K562 (cell line): ENCODE measurements around the gene CTNNA3. TPM values are rescaled to one million over a fixed set of nuclear protein-coding genes. Genes with fewer than 3 reads are reported as not detected.

Experiments used
- ATAC-seq: fragments of 200-7000 bp; cut with Tn5 transposase; 3 replicates; pipeline ENCODE4 v1.9.1; 2020; ENCODE audit warnings: moderate library complexity
- BruUV-seq: library from RNA; stranded (reverse); fragments of 400-500 nt; replicated peaks from 2 replicates; lab custom pipeline; 2021; lab: Mats Ljungman, UMichigan
- CTCF ChIA-PET: fragments of 300-600 bp; formaldehyde crosslinking; extraction: SDS; loops from one replicate; lab custom pipeline; 2021; ENCODE audit warnings: low intra/inter-chr PET ratio; lab: Yijun Ruan, JAX
- POLR2A ChIA-PET: fragments of 300-600, 350-650 bp; sonication (Branson Sonifier 250); formaldehyde crosslinking; extraction: SDS; loops from one replicate; lab custom pipeline; 2021; ENCODE audit warnings: antibody characterized with exemption, inconsistent platforms; lab: Yijun Ruan, JAX
- DNase-seq, 4 experiments: peaks; one replicate each; pipeline versions ENCODE4 v3.0.0 to v3.0.0-alpha.2; 2011 to 2018; ENCODE audit warnings: low spot score in 3 of 4, mixed read lengths in 3 of 4; ENCODE audit errors: extremely low read depth in 1 of 4
- FAIRE-seq: peaks from 2 replicates; lab custom pipeline; 2011; peaks lifted over from hg19 to GRCh38; lab: Jason Lieb, UNC
- H2AFZ ChIP-seq: 2 replicates; pipeline ENCODE4 v1.6.0; 2011; ENCODE audit warnings: low read depth, low read length, control low read depth, inconsistent platforms
- H3K27ac ChIP-seq: fragments of 200-600 bp; 3 replicates; pipeline ENCODE4 v1.8.0; 2011; ENCODE audit warnings: low read depth, mild to moderate bottlenecking, control low read depth, inconsistent platforms, low read length, moderate library complexity, mixed read lengths; ENCODE audit errors: extremely low read depth
- H3K27me3 ChIP-seq, 2 experiments: fragments of 300-600 bp in 1 of 2; 2 replicates in 1 of 2; 3 replicates in 1 of 2; pipeline versions ENCODE4 v1.6.0 to v1.8.0; 2011; ENCODE audit warnings: inconsistent platforms in 2 of 2, low read length in 2 of 2, mild to moderate bottlenecking in 1 of 2, mixed read lengths in 1 of 2, moderate library complexity in 1 of 2; ENCODE audit not compliant: control insufficient read depth in 2 of 2, insufficient read depth in 2 of 2
- H3K36me3 ChIP-seq: fragments of 300-600 bp; 3 replicates; pipeline ENCODE4 v1.8.0; 2011; ENCODE audit warnings: mild to moderate bottlenecking, low read length, inconsistent platforms; ENCODE audit not compliant: control insufficient read depth, insufficient read depth
- H3K4me1 ChIP-seq, 2 experiments: fragments of 200-600 bp in 1 of 2; replicated peaks in 1 of 2; 2 replicates in 1 of 2; 3 replicates in 1 of 2; pipeline versions ENCODE4 v1.5.1 to v1.8.0; 2011; ENCODE audit warnings: inconsistent platforms in 2 of 2, low read length in 2 of 2, mild to moderate bottlenecking in 1 of 2, mixed read lengths in 1 of 2, moderate library complexity in 1 of 2; ENCODE audit not compliant: control insufficient read depth in 2 of 2, insufficient read depth in 2 of 2
- H3K4me2 ChIP-seq: 2 replicates; pipeline ENCODE4 v1.6.1; 2011; ENCODE audit warnings: low read length, control low read depth, inconsistent platforms, mixed read lengths; ENCODE audit not compliant: insufficient read depth
- H3K4me3 ChIP-seq: fragments of 200-600 bp; sonication (generic), shearing (Covaris generic); 2 replicates; pipeline ENCODE4 v1.5.1; 2016; ENCODE audit warnings: control low read depth, inconsistent platforms
- H3K79me2 ChIP-seq: fragments of 200-600 bp; 3 replicates; pipeline ENCODE4 v1.8.0; 2011; ENCODE audit warnings: low read length, inconsistent platforms; ENCODE audit not compliant: control insufficient read depth, insufficient read depth
- H3K9ac ChIP-seq, 2 experiments: 2 replicates each; pipeline versions ENCODE4 v1.6.0 to v1.6.1; 2011; ENCODE audit warnings: low read depth in 2 of 2, low read length in 2 of 2, control low read depth in 1 of 2, inconsistent platforms in 1 of 2, mild to moderate bottlenecking in 1 of 2, mixed read lengths in 1 of 2; ENCODE audit not compliant: insufficient read depth in 1 of 2
- H3K9me1 ChIP-seq: one replicate; pipeline ENCODE4 v1.6.0; 2011; ENCODE audit warnings: inconsistent platforms, mild to moderate bottlenecking, low read length, moderate library complexity; ENCODE audit not compliant: control insufficient read depth, insufficient read depth
- H3K9me3 ChIP-seq: replicated peaks from 2 replicates; pipeline ENCODE4 v1.5.1; 2011; ENCODE audit warnings: low read depth, low read length, inconsistent platforms; ENCODE audit not compliant: control insufficient read depth, insufficient read depth
- H4K20me1 ChIP-seq: replicated peaks from 2 replicates; pipeline ENCODE4 v1.6.1; 2011; ENCODE audit warnings: low read length, inconsistent platforms, mixed read lengths; ENCODE audit not compliant: control insufficient read depth, insufficient read depth
- DIDO1 ChIP-seq: fragments of 450-650 bp; IDR thresholded peaks from 2 replicates; pipeline ENCODE4 v1.6.1; 2016; ENCODE audit warnings: low read depth, missing biosample characterization, missing genetic modification characterization
- FOXJ2 ChIP-seq: fragments of 200-800 bp; sonication (Bioruptor generic); IDR thresholded peaks from 2 replicates; pipeline ENCODE4 v1.6.1; 2016; ENCODE audit warnings: missing genetic modification characterization, missing compliant biosample characterization
- HLTF ChIP-seq: fragments of 450-650 bp; IDR thresholded peaks from 2 replicates; pipeline ENCODE4 v1.6.1; 2016
- IRF2 ChIP-seq: sonication (generic); formaldehyde crosslinking; IDR thresholded peaks from 2 replicates; pipeline ENCODE4 v1.8.1; 2022; ENCODE audit warnings: mild to moderate bottlenecking, missing genetic modification reagents
- MCM2 ChIP-seq: fragments of 450-650 bp; IDR thresholded peaks from 2 replicates; pipeline ENCODE4 v1.6.1; 2017; ENCODE audit warnings: low read depth, mild to moderate bottlenecking
- MTA2 ChIP-seq: fragments of 450-650 bp; IDR thresholded peaks from 2 replicates; pipeline ENCODE4 v1.6.1; 2016; ENCODE audit warnings: low read depth
- NFATC3 ChIP-seq: fragments of 450-650 bp; IDR thresholded peaks from 2 replicates; pipeline ENCODE4 v1.6.1; 2017; ENCODE audit warnings: mild to moderate bottlenecking
- NFRKB ChIP-seq: fragments of 450-650 bp; IDR thresholded peaks from 2 replicates; pipeline ENCODE4 v1.6.1; 2016; ENCODE audit warnings: low read depth
- SMC3 ChIP-seq: conservative IDR thresholded peaks from 2 replicates; pipeline ENCODE4 v1.6.1; 2011; ENCODE audit warnings: low read depth, low read length, improper control_type of control experiment; ENCODE audit not compliant: insufficient read depth
- ZMIZ1 ChIP-seq, 2 experiments: fragments of 150-350 bp in 1 of 2; IDR thresholded peaks; 2 replicates each; pipeline ENCODE4 v1.6.1; 2012 to 2016; ENCODE audit warnings: low read depth in 2 of 2, low read length in 2 of 2, mild to moderate bottlenecking in 1 of 2, moderate library complexity in 1 of 2
- ZNF124 ChIP-seq: sonication (generic); formaldehyde crosslinking; IDR thresholded peaks from 2 replicates; pipeline ENCODE4 v1.8.1; 2022; ENCODE audit warnings: missing genetic modification reagents
- ZNF253 ChIP-seq: fragments of 250-450 bp; sonication (Bioruptor Pico); conservative IDR thresholded peaks from 2 replicates; pipeline ENCODE4 v1.6.1; 2021; ENCODE audit warnings: mild to moderate bottlenecking
- ZNF3 ChIP-seq: fragments of 250-450 bp; sonication (Bioruptor Pico); IDR thresholded peaks from 2 replicates; pipeline ENCODE4 v1.5.0; 2021; ENCODE audit warnings: mild to moderate bottlenecking, moderate library complexity
- ZNF324 ChIP-seq: fragments of 250-450 bp; sonication (Bioruptor Pico); IDR thresholded peaks from 2 replicates; pipeline ENCODE4 v1.4.0; 2020; ENCODE audit warnings: mild to moderate bottlenecking
- ZNF354B ChIP-seq: fragments of 250-450 bp; sonication (Bioruptor Pico); IDR thresholded peaks from 2 replicates; pipeline ENCODE4 v1.4.0; 2020
- WGBS: fragments of 100-300 bp; shearing (Covaris generic); methylation state at CpG from one replicate; pipeline ENCODE4 v1.1.6; 2016; ENCODE audit warnings: low coverage, mixed read lengths; ENCODE audit not compliant: insufficient coverage; ENCODE audit errors: missing lambda C conversion rate; 5-methylcytosine and 5-hydroxymethylcytosine counted together
- in situ Hi-C: fragments of 300-500 bp; cut with MboI; formaldehyde crosslinking; loops from 4 replicates; pipeline ENCODE4 v1.15.0; 2018; ENCODE audit warnings: inconsistent platforms, mixed read lengths
- intact Hi-C: fragments of 100-400 bp; cut with micrococcal nuclease; formaldehyde crosslinking; loops from 2 replicates; pipeline ENCODE4 v1.14.2; 2022
- polyA plus RNA-seq, 8 experiments: library from polyadenylated mRNA; depleted of rRNA in 4 of 8; stranded (reverse) in 5 of 8; unstranded in 3 of 8; fragments of >200 nt; fragmentation: Nextera tagmentation in 2 of 8; fragmentation: Illumina TruSeq in 1 of 8; extraction: Ambion mirVana in 2 of 8; extraction: Trizol in 1 of 8; gene quantifications; 2 replicates each; pipeline versions ENCODE4 v1.2.1 to v1.2.3, GENCODE V29; 2011 to 2014; ENCODE audit warnings: inconsistent platforms in 1 of 8, missing spikeins in 1 of 8
- total RNA-seq, 7 experiments: library from RNA; depleted of rRNA in 6 of 7; stranded (reverse); fragments of >200 nt in 6 of 7; fragmentation: Illumina TruSeq in 2 of 7; extraction: Trizol in 2 of 7; gene quantifications; 2 replicates each; pipeline versions ENCODE4 v1.2.1 to v1.2.3, GENCODE V29; 2011 to 2021; ENCODE audit warnings: low replicate concordance in 1 of 7
- TF ChIP-seq, protein P1 (sequence below): IDR thresholded peaks from 2 replicates; pipeline ENCODE4 v1.6.1; 2012; ENCODE audit warnings: low read depth, low read length, improper control_type of control experiment, borderline replicate concordance

Gene CTNNA3
- total and polyA plus RNA-seq, 9 of the 15 experiments (the other 6 are each of a cell fraction or from before 2014, with no cell fraction given), result 0.04 TPM; not detected in 8

GRCh38 chr10:66746711-66747110 lies 949.3 kb downstream of the CTNNA3 start:
- in situ Hi-C loops (no loop called here), intact Hi-C loops (no loop called here)
- no peaks in the 10 kb centered on the region for H3K27me3 ChIP-seq
- H3K4me1 ChIP-seq, result no peaks in the 10 kb centered on the region
- DNase-seq, result no peak
- H3K9ac ChIP-seq, result no peak overlapping the region
- no peak for TF ChIP-seq MCM2
- no peak for TF ChIP-seq IRF2 (CRISPR knock-in tag)
- TF ChIP-seq NFATC3, result no peak
- TF ChIP-seq ZNF354B, result no peak
- no peak for TF ChIP-seq MTA2
- TF ChIP-seq HLTF, result no peak
- TF ChIP-seq FOXJ2 (tag), result no peak
- TF ChIP-seq ZNF124, result no peak
- no peak for TF ChIP-seq NFRKB
- 0% methylated on average over 2 of the region's 2 CpGs for WGBS
- no TSS peak for BruUV-seq
- H2AFZ ChIP-seq, result no peak overlapping the region
- H3K79me2 ChIP-seq, result no peaks in the 10 kb centered on the region
- no peak overlapping the region for H3K4me2 ChIP-seq
- H3K4me3 ChIP-seq, result no peak overlapping the region
- no peak for ATAC-seq
- H3K9me1 ChIP-seq, result no peaks in the 10 kb centered on the region
- no peaks in the 10 kb centered on the region for H3K36me3 ChIP-seq
- no peaks in the 10 kb centered on the region for H4K20me1 ChIP-seq
- CTCF ChIA-PET, result no interaction called here
- no peak for FAIRE-seq
- POLR2A ChIA-PET, result no interaction called here
- no peaks in the 10 kb centered on the region; the same call in 1 of the 2 replicates for H3K9me3 ChIP-seq
- H3K27ac ChIP-seq, result no peak overlapping the region

GRCh38 chr10:66746246-66746645 lies 949.7 kb downstream of the CTNNA3 start:
- no peaks in the 10 kb centered on the region; the same call in 1 of the 2 replicates for H3K9me3 ChIP-seq
- no peaks in the 10 kb centered on the region for H3K4me1 ChIP-seq
- intact Hi-C loops (no loop called here), in situ Hi-C loops (no loop called here)
- no peak overlapping the region for H3K9ac ChIP-seq
- no TSS peak for BruUV-seq
- no peak overlapping the region for H3K27ac ChIP-seq
- no peaks in the 10 kb centered on the region for H3K27me3 ChIP-seq
- no peaks in the 10 kb centered on the region for H3K36me3 ChIP-seq
- no peak for FAIRE-seq
- no peaks in the 10 kb centered on the region for H3K9me1 ChIP-seq
- no peak overlapping the region for H3K4me3 ChIP-seq
- POLR2A ChIA-PET, result no interaction called here
- no peak for ATAC-seq
- H4K20me1 ChIP-seq, result no peaks in the 10 kb centered on the region
- no peaks in the 10 kb centered on the region for H3K79me2 ChIP-seq
- no peak overlapping the region for H2AFZ ChIP-seq
- no peak for DNase-seq
- H3K4me2 ChIP-seq, result no peak overlapping the region
- CTCF ChIA-PET, result no interaction called here
- TF ChIP-seq ZNF324 (CRISPR knock-in tag), result no peak
- TF ChIP-seq ZNF3, result no peak
- TF ChIP-seq ZNF253 (CRISPR knock-in tag), result no peak
- TF ChIP-seq SMC3, result no peak
- TF ChIP-seq, protein P1, sequence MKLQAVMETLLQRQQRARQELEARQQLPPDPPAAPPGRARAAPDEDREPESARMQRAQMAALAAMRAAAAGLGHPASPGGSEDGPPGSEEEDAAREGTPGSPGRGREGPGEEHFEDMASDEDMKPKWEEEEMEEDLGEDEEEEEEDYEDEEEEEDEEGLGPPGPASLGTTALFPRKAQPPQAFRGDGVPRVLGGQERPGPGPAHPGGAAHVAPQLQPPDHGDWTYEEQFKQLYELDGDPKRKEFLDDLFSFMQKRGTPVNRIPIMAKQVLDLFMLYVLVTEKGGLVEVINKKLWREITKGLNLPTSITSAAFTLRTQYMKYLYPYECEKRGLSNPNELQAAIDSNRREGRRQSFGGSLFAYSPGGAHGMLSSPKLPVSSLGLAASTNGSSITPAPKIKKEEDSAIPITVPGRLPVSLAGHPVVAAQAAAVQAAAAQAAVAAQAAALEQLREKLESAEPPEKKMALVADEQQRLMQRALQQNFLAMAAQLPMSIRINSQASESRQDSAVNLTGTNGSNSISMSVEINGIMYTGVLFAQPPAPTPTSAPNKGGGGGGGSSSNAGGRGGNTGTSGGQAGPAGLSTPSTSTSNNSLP, result no peak
- no peak for TF ChIP-seq ZMIZ1 (IDR thresholded peaks at IDR 0.05; ENCODE audit: low read depth in 2 of 2, low read length in 2 of 2)
- TF ChIP-seq DIDO1, result no peak
